Measurements from ENCODE around the gene RPL22.

RPL22 gene
- long read RNA-seq, donor 1, transcript RPL22-201 (4 exons, 2,078 nt): major isoform, 1,023 of 2,414 reads
- long read RNA-seq, donor 1, transcript RPL22-206 (3 exons, 2,279 nt): minor isoform, 383 of 2,414 reads
- long read RNA-seq, donor 1, partial matches to known transcripts: 781 of 2,414 reads
- long read RNA-seq, donor 1, other reads (novel, unspliced or antisense): 224 of 2,414 reads
- long read RNA-seq, donor 2, transcript RPL22-201 (4 exons, 2,078 nt): major isoform, 594 of 1,303 reads
- long read RNA-seq, donor 2, transcript RPL22-206 (3 exons, 2,279 nt): minor isoform, 188 of 1,303 reads
- long read RNA-seq, donor 2, partial matches to known transcripts: 416 of 1,303 reads
- long read RNA-seq, donor 2, other reads (novel, unspliced or antisense): 105 of 1,303 reads
- long read RNA-seq, donor 3, transcript RPL22-201 (4 exons, 2,078 nt): major isoform, 350 of 790 reads
- long read RNA-seq, donor 3, transcript RPL22-206 (3 exons, 2,279 nt): minor isoform, 128 of 790 reads
- long read RNA-seq, donor 3, partial matches to known transcripts: 266 of 790 reads
- long read RNA-seq, donor 3, other reads (novel, unspliced or antisense): 46 of 790 reads
- long read RNA-seq, donor 4, transcript RPL22-201 (4 exons, 2,078 nt): major isoform, 572 of 1,407 reads
- long read RNA-seq, donor 4, transcript RPL22-206 (3 exons, 2,279 nt): minor isoform, 240 of 1,407 reads
- long read RNA-seq, donor 4, partial matches to known transcripts: 519 of 1,407 reads
- long read RNA-seq, donor 4, other reads (novel, unspliced or antisense): 73 of 1,407 reads
- long read RNA-seq, donor 5, transcript RPL22-201 (4 exons, 2,078 nt): major isoform, 725 of 1,459 reads
- long read RNA-seq, donor 5, transcript RPL22-206 (3 exons, 2,279 nt): minor isoform, 195 of 1,459 reads
- long read RNA-seq, donor 5, partial matches to known transcripts: 430 of 1,459 reads
- long read RNA-seq, donor 5, other reads (novel, unspliced or antisense): 107 of 1,459 reads
- long read RNA-seq, donor 6, transcript RPL22-201 (4 exons, 2,078 nt): major isoform, 552 of 1,317 reads
- long read RNA-seq, donor 6, transcript RPL22-206 (3 exons, 2,279 nt): minor isoform, 236 of 1,317 reads
- long read RNA-seq, donor 6, partial matches to known transcripts: 429 of 1,317 reads
- long read RNA-seq, donor 6, other reads (novel, unspliced or antisense): 100 of 1,317 reads
- long read RNA-seq, donor 7, transcript RPL22-206 (3 exons, 2,279 nt): minor isoform, 340 of 1,950 reads
- long read RNA-seq, donor 7, transcript RPL22-201 (4 exons, 2,078 nt): major isoform, 825 of 1,950 reads
- long read RNA-seq, donor 7, partial matches to known transcripts: 645 of 1,950 reads
- long read RNA-seq, donor 7, other reads (novel, unspliced or antisense): 138 of 1,950 reads
- long read RNA-seq, donor 8, transcript RPL22-201 (4 exons, 2,078 nt): major isoform, 542 of 1,268 reads
- long read RNA-seq, donor 8, transcript RPL22-206 (3 exons, 2,279 nt): minor isoform, 202 of 1,268 reads
- long read RNA-seq, donor 8, partial matches to known transcripts: 415 of 1,268 reads
- long read RNA-seq, donor 8, other reads (novel, unspliced or antisense): 109 of 1,268 reads

- peak; percentile 90 for DNase-seq
These were observed at the start of gene RPL22 for GRCh38 chr1:6199298-6200187. Gene RPL22 (minus strand): TSS chr1:6199595. CDS start chr1:6199573, 22 bp downstream.

GRCh38 chr1:6248161-6248776, 48.9 kb upstream of the RPL22 start:
- DNase-seq: no peak

GRCh38 chr1:6247651-6248050, 48.3 kb upstream of the RPL22 start:
- no peak for DNase-seq

GRCh38 chr1:6246497-6247467, 47.4 kb upstream of the RPL22 start:
- peak; percentile 70 for DNase-seq

- DNase-seq: no peak
These were observed 46.6 kb upstream of the RPL22 start for GRCh38 chr1:6245869-6246496.

GRCh38 chr1:6245086-6245868, 45.9 kb upstream of the RPL22 start:
- peak; percentile 85 for DNase-seq

GRCh38 chr1:6244401-6245049, 45.1 kb upstream of the RPL22 start:
- no peak for DNase-seq

GRCh38 chr1:6243993-6244392, 44.6 kb upstream of the RPL22 start, which contains the start of gene HES3:
Gene HES3 (plus strand): TSS chr1:6244179. CDS start chr1:6244366, 187 bp downstream.
- DNase-seq: no peak

GRCh38 chr1:6243053-6243834, 43.8 kb upstream of the RPL22 start:
- DNase-seq: no peak

GRCh38 chr1:6241887-6242740, 42.7 kb upstream of the RPL22 start:
- DNase-seq: peak; percentile 53

- no peak for DNase-seq
These were observed 41.9 kb upstream of the RPL22 start for GRCh38 chr1:6241107-6241886.

- DNase-seq: no peak
These were observed 40.8 kb upstream of the RPL22 start for GRCh38 chr1:6239950-6240768.

- no peak for DNase-seq
These were observed 39.9 kb upstream of the RPL22 start for GRCh38 chr1:6239213-6239752.

Measured in right kidney (tissue), 9 donors.